M059J (cell line): Measurements from ENCODE around the gene LMF2. TPM values are rescaled to one million over a fixed set of nuclear protein-coding genes. Genes with fewer than 3 reads are reported as not detected.

Experiments
- DNase-seq: peaks from one replicate; pipeline ENCODE4 v3.0.0-alpha.2; 2012; ENCODE audit warnings: low read depth
- total RNA-seq: library from RNA; depleted of rRNA; stranded (reverse); fragments of >200 nt; shearing (Covaris generic); gene quantifications from 2 replicates; pipeline ENCODE4 v1.2.3, GENCODE V29; 2014

The LMF2 gene
- total RNA-seq, 1 experiment from 2014 or later = 59.8 TPM

DNA sequence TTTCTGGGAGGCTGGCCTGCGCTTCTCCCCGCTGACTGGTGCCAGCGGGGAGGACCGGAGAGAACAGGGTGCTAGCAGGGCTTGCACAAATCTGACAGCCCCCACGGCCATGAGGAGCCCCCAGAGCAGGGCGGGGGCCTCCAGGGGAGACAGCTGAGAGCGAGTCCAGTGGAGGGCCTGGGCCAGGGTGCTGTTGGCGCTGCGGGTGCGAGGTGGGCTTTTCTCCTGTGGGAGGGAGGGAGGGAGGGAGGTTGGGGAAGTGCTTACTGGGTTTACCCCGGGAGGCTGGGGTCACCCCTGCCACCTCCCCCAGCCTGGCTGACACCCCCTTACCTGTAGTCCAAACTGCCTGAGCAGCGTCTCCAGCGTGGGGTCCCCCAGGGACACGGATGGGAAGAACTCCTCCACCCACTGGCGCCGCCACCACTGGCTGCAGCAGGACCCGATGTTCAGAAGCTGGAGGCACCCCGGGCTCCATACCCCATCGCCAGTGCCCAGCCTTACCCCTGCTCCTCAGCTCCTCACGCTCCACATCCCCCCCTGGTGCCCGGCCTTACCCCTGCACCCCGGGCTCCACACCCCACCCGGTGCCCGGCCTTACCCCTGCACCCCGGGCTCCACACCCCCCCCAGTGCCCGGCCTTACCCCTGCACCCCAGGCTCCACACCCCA lies 3.9 kb downstream of the LMF2 start:
- no peak for DNase-seq

DNA sequence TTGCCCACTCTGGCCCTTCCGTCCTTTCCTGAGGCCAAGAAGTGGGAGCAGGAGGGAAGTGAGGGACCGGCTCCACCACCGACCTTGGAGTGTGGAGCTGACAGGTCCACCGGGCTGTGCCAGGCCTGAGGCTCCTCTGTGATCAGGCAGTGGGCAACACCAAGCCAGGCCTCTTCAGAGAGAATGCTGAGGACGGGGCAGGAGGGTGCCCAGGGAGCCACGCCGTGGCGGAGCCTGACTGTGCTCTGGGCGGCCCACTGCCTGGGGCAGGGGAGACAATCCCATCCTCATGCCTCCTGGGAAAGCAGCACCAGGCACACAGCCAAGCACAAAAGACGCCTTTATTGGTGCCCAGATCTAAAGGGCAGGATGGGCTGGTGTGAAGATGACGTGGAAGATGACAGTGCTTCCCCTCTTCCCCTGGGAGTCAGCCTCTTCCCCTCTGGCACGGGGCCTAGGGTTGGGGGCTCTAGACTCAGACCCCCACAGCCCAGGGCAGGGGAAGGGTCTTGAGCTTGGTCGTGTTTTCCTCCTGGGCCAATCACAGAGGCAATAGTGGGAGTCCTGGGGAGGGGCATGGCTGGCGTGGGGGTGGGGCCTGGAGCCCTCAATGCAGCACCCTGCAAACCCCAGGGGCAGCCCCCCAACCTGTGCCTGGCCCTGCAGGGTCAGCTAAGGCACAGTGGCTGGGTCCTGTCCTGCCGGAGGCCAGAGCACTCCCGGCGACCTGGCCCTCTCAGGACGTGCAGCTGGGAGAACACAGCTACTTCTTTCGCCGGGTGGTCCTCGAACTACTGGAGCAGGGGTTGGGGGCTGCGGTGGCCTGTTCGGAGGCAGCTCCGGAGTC lies 4.7 kb downstream of the LMF2 start:
- DNase-seq = no peak

DNA sequence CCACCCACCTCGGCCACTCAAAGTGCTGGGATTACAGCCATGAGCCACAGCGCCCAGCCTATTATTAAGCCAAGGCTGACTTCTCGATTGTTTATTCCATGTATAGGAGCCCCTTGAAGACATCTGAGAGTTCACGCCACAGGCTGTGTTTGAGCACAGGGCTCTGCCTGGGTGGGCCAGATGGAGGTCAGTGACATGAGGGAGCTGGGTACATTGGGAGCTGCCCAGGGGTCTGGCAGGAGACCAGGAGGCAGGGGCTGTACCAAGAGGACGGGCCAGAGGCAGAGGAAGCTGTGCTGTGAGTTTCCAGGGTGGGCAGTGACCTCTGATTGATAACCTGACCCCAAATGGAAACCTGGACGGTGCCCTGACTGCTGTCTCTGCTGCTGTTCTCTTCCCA lies 5.4 kb downstream of the LMF2 start:
- DNase-seq = no peak

DNA sequence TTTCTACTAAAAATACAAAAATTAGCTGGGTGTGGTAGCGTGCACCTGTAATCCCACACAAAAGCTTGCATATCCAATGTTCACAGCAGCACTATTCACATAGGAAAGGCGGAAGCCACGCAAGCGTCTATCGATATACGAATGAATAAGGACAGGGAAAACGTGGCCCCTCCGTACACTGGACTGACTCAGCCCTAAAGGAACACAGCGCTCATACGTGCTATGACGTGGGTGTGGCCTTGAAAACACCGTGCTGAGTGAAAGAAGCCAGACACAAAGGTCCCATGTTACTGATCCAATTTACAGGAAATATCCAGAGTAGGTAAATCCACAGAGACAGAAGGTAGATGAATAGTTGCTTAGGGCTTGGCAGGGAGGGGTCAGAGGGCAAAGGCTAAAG lies 7.0 kb downstream of the LMF2 start:
- no peak for DNase-seq

DNA sequence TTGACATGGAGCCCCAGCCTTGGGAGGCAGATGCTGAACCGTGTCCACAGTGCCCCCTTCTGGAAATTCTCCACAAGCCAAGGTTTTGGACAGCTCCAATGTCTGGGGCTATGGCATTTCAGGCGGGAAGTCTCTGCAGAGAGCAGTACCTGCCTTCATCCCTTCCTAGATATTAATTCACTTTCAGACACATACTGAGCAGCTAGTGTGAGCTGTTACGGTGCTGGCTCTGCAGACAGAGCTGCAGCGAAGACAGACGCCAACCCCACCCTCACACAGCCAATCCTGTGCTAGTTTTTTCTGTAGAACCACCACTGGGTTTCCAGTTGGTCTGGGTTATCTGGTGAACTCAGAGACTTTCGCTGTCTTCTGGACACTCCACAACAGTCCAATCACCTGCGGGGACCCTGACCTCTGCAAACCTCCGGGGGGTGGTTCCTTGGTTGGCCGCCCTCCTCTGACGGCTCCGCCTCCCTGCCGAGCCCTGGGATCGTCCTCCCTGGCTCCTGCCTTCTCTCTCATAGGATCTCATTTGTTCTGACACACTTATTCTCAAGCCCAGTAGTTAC lies 9.1 kb downstream of the LMF2 start:
- DNase-seq = peak; percentile 62

DNA sequence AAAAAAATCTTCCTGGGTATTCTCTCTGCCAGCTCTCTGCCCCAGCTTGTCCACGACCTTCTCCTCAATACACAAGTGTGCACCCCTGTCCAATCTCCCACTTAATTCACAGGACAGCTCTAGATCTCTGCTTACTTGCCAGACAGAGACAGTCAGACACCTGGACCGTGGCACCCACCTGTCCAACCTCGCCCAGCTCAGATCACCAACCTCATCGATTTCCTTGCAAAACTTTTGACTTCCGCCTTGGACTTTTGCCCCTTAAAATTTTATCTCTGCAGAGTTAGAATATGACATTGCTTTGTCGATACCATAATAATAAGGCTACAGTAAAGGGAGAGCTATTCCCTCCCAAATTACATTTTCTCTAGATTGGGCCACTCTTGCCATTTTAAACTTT lies 10.4 kb downstream of the LMF2 start:
- DNase-seq = no peak

DNA sequence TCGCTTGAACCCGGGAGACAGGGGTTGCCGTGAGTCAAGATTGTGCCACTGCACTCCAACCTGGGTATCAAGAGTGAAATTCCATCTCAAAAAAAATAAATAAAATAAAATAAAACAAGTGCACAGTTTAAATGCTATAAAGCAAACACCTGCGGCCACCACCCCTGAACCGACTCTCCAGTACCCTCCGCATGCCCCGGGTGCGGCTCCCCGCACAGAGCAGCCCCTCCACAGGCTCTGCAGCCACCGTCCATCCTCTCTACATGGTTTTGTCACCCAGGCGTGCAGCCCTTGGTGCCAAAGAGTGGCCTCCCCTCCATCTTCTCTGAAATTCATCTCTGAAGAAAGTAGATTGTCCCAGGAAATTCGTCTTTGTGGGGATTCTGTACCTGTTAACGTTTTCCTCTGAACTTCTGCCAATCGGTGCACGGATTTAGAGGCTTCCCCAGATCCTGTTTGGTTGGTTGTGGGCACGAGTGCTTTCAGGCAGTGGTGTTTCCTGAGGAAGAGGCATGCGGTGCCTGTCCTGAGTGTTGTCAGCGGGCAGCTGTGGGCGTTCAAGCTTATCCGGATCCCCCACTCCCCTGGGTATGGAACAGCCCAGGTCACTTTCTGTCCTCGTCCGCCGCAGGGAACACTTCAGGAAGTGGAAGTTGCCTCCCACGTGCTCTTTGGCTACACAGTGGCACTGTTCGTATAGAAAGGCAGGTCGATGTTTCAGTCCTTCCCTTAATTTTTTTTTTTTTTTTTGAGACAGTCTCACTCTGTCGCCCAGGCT lies 16.8 kb downstream of the LMF2 start:
- no peak for DNase-seq

DNA sequence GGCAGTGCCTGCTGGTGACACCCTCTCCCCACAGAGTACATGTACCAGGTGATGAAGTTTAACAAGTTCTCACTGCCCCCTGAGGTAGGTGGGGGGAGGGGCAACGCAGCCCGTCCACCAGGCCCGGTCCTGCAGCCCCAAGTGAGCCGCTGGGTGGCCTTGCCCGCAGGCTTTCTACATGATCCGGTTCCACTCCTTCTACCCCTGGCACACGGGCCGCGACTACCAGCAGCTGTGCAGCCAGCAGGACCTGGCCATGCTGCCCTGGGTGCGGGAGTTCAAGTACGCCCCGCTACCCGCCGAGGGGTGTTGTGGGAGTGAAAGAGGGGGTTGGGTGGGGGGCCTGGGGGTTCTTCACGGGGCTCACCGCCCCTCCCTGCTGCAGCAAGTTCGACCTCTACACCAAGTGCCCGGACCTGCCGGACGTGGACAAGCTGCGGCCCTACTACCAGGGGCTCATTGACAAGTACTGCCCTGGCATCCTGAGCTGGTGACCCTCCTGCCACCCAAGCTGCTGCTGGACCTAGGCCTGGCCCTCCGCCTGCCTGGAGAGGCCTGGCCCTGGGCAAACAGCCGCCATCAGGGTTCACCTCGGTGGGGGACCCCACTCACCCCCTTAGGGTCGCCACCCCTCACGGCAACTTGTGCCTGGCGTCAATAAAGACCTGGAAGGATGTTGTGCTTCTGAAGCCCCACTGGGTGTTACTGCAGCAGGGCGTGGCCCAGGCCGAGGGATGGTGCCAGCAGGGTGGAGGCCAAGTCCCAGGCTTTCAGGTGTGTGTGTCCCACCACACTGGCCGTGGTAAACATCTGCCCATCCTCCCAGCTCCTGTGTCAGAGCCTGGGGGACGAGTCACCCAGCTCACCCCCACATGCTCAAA lies 17.9 kb downstream of the LMF2 start:
- no peak for DNase-seq

DNA sequence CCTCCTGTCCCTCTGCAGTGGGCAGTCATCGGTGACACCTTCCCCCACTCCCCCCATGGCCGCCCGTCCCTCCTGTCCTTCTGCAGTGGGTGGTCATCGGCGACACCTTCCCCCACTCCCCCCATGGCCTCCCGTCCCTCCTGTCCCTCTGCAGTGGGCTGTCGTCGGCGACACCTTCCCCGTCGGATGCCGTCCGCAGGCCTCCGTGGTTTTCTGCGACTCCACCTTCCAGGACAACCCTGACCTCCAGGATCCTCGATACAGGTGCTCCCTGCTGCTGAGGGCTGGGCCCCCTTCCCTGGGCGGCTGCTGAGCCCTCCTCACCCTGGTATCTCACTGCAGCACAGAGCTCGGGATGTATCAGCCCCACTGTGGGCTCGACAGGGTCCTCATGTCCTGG lies 18.6 kb downstream of the LMF2 start:
- DNase-seq = no peak

DNA sequence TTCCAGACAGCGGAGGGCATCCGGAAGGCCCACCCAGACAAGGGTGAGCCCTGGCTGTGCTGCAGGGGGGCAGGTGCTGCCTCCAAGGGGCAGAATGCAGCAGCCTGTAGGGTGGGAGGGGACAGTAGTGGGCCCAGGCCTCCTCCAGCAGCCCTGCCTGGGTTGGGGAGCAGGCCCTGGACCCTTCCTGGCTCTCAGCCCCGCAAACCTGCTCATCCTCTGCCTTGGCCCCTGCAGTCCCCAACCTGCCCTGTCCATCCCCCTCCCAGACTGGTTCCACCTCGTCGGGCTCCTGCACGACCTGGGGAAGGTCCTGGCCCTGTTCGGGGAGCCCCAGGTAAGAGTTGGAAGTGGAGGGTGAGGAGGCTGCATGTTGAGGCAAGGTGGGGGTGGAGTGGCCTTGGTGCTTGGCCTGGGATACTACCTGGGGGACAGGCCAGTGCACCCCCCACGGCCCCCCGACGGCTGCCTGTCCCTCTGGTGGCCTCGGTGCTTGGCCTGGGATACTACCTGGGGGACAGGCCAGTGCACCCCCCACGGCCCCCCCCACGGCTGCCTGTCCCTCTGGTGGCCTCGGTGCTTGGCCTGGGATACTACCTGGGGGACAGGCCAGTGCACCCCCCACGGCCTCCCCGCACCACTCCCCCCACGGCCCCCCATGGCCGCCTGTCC lies 19.4 kb downstream of the LMF2 start:
- no peak for DNase-seq

DNA sequence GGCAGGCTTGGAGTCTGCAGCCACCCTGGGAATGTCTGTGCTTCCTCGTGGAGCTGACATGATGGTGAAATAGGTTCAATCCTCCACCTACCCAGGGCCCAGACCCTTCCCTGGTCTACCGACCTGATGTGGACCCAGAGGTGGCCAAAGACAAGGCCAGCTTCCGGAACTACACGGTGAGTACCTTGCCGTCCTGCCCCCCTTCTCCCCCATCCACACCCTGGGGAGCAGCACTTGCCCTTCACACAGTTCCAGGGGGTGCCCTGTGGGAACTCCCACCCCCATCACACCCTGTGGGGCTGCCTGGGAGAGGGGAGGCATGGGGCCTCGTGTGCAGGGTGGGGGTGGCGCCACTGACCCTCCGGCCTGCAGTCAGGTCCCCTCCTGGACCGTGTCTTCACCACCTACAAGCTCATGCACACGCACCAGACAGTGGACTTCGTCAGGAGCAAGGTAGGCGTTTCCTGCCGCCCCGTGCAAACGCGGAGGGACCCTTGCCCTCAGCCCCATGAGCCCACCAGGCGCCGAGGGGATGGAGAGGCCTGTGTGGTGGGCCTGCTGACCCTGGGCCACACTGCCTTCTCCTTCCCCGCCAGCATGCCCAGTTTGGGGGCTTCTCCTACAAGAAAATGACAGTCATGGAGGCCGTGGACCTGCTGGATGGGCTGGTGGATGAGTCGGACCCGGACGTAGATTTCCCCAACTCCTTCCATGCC lies 20.1 kb downstream of the LMF2 start:
- no peak for DNase-seq

DNA sequence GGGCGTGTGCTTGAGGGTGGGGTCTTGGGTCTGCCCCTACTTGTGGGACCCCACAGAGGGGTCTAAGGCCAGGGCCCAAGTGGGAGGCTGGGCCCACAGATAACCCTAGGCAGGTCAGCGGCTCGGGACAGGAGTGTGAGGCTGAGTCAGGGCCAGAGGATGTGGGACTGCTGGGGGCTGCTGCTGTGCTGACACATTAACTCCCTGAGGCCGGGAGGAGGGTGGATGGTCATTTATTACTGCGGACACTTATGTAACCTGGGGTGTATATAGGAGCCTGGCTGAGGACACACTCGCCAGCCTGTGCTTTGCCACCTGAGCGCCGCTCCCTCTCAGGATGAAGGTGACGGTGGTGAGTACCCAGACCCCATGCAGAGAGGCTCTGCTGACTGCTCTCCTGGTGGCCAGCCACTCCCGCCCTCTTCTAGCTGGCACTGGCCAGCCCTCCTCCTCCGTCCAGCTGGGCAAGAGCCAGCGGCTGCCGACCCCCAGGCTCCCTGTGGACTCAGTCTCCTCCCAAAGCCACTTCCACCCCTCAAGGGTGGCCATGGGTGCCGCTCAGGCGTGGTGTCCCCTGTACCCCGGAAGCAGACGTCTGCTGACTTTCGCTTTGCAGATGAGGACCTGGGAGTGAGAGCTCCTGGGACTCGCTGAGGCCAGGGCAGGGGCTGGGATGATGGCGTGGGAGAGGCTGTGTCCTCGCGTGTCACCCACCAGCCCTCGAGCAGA lies 20.8 kb downstream of the LMF2 start, which contains the start of gene MIOX:
MIOX (plus strand) TSS at position 299 of the 729 bp plus-strand sequence; CDS start at position 338, 39 bp downstream.
- peak; percentile 66 for DNase-seq

DNA sequence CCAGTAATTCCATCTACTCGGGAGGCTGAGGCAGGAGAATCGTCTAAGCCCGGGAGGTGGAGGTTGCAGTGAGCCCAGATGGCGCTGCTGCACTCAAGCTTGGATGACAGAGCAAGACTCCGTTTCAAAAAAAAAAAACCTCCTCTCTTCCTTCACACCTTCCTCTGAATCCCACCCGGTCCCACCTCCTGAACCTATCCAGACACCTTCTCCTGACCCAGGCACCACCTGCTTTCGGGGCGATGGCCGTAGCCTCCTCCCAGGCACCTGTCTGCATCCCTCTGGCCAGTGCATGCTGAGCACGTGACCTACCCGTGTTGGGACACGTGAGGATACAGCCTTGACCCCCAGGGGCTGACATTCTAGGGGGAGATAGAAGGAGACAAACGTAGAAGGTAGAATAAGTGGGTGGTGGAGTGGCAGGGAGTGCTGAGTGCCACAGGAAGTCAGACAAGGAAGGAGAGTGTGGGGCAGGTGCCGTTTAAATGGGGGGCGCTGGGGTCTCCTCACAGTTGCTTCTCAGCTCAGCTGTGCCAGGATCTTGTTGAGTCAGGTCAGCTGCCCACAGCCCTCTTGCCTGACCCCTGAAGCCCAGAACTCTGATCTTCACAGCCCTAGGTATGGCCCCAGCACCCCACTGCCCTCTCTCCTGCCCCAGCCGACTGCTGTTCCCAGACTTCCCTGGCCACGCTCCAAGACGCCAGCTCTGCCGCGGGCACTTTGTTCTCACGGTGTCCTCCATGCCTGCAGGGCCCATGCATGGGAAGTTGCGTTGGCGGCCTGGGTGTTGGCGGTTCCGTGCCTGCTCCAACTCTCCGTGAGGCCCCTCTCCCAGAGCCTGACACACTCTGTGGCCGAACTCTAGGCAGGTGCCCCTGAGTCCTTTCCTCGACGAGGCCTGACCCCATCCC lies 22.0 kb downstream of the LMF2 start:
- peak; percentile 55 for DNase-seq

DNA sequence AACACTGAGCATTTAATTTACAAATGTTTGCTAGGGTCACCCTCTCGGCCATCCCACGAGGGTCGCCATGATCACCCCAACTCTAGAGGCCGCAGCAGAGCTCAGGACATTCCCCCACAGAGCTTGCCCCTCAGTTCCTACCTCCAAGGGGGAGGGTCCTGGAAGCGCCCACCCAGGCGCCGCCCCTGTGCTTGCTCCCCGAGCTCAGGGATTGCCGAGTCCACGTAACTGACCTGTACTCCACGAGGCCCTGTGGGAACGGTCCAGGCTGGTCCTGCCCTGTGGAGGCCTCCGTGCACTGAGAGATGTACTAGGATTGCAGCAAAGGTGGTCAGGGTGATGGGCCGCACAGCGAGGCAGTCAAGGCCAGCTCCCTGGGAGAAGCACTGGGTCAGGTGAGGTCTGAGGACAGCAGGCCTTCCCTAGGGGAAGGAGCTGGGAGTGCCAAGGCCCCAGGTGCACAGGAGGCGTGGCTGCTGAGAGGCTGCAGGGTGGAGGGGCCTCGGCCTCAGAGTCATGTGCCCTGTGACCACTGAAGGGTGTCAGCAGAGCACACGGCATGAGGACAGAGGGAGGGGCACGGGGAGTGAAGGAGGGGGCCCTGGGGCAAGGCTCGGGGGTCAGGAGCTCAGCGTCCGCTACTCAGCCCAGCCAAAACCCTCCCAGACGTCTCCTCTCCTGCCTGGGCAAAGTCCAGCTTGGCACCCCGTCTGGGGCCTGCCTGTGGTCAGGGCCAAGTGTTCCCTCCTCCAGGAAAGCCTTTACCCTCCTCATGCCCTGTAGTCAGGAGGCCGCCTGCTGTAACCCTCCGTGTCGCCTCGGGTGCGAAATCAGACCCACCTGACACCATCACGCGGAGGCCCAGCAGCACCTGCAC lies 23.3 kb downstream of the LMF2 start:
- no peak for DNase-seq

DNA sequence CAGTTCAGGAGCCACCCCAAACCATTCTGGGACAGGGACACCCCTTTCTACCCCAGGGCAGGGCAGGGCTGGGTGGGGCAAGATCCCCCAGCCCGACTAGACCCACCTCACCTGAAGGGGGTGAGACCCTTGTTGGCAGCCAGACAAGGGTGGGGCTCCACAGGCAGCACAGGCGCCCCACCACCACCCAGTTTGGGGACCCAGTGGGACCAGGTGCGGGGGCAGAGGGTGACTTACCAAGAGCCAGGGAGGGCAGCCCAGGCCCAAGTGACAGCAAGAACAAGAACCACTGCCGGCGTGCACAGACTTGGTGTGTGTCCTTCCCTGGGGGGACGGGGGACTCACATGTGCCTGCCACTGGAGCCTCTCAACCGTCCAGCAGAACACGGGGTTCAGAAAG lies 23.9 kb downstream of the LMF2 start:
- DNase-seq = no peak

DNA sequence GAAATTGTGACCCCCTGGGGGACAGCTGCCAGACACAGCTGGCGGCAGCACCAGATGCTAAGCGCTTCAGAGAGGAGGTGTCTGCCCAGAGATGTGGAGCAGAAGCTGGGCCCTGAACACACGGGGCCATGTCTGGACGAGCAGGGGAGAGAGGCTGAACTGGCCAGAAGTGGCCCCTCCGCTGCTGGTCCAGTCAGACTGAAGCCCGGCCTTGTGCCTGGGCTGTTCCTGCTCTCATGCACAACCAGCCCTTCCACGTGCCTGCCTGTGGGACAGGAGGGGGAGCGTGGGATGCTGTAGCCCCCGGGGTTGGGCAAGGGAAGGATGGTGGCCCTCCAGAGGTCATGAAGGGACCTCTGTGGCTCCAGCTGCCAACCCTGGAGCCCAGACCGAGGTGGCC lies 24.4 kb downstream of the LMF2 start:
- no peak for DNase-seq
